Measurements from ENCODE around the gene ANKRD12. TPM values are rescaled to one million over a fixed set of nuclear protein-coding genes. Genes with fewer than 3 reads are reported as not detected.

Gene ANKRD12
- total RNA-seq, 1 experiment from 2014 or later, result 23.5 TPM

DNA sequence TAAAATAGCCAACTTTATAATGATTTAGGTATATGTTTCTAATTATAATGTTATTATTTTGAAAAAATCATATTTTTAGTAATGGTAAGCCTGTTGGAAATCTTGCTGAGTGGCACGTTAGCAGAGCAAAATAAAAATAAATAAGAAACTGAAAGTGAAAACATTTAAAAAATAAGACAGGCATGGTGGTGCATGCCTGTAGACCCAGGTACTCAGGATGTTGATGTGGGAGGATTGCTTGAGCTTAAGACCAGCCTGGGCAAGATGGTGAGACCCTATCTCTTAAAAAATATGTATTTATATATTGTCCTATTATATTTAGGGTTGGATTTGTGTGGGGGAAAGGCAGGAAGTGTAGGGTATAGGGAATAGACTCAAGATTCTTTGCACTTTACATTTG is 15.8 kb upstream of the ANKRD12 start:
- Histone ChIP-seq H3K4me2 (ENCODE audit: low read length) (no peak overlapping the region), H4K20me1 (ENCODE audit: insufficient read depth) (peaks cover 4% of the 10 kb centered on the region), H3K79me2 (ENCODE audit: insufficient read depth, low read length) (peaks cover 94% of the 10 kb centered on the region), H3K9me2 (ENCODE audit: insufficient read depth) (no peaks in the 10 kb centered on the region), H3K9ac (ENCODE audit: low read length) (no peak overlapping the region), H3K4me1 (ENCODE audit: control insufficient read depth in 1 of 2, insufficient read depth in 2 of 2, low read length in 2 of 2) (peaks cover 27 to 28% of the 10 kb centered on the region in 2 experiments), H3K9me3 (ENCODE audit: control insufficient read depth in 1 of 2, insufficient read depth in 1 of 2, low read depth in 1 of 2, low read length in 2 of 2) (no peaks in the 10 kb centered on the region), H3K27me3 (ENCODE audit: insufficient read depth, low read length) (no peaks in the 10 kb centered on the region), H3K4me3 (replicated peaks in 1 of 2; ENCODE audit: low read depth in 1 of 2, low read length in 2 of 2) (no peak overlapping the region), H3K27ac (ENCODE audit: low read depth, low read length) (no peak overlapping the region), H2AFZ (ENCODE audit: low read depth, low read length, poor library complexity, severe bottlenecking) (no peak overlapping the region), H3K36me3 (ENCODE audit: control insufficient read depth in 1 of 2, insufficient read depth in 2 of 2, low read length in 2 of 2) (peaks cover 32 to 38% of the 10 kb centered on the region in 2 experiments)
- BruUV-seq (replicated peaks), result no TSS peak
- ChIA-PET CTCF (no interaction called here), POLR2A (no interaction called here), RAD21 (ENCODE audit: low non-redundant PET in 1 of 2, low total read pairs in 2 of 2, uncharacterized antibody in 2 of 2, unreplicated experiment in 2 of 2) (no interaction called here)
- intact Hi-C loops (cut with micrococcal nuclease), result no loop called here
- ATAC-seq, result no peak
- TF ChIP-seq ELF1 (IDR thresholded peaks at IDR 0.05; ENCODE audit: borderline replicate concordance, low read depth), result no peak
- TF ChIP-seq ZNF274 (IDR thresholded peaks at IDR 0.05; ENCODE audit: low read depth, low read length), result no peak
- TF ChIP-seq EZH2 (IDR thresholded peaks at IDR 0.05), result no peak
- TF ChIP-seq POLR2AphosphoS5 (IDR thresholded peaks at IDR 0.05; ENCODE audit: low read depth, low read length), result no peak
- TF ChIP-seq TCF7L2 (IDR thresholded peaks at IDR 0.05; ENCODE audit: borderline replicate concordance, extremely low read depth, insufficient read depth, insufficient read length), result no peak
- TF ChIP-seq, protein P1, sequence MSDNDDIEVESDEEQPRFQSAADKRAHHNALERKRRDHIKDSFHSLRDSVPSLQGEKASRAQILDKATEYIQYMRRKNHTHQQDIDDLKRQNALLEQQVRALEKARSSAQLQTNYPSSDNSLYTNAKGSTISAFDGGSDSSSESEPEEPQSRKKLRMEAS (IDR thresholded peaks at IDR 0.05), result no peak
- TF ChIP-seq CBX3 (IDR thresholded peaks at IDR 0.05; ENCODE audit: low read depth), result no peak
- TF ChIP-seq EGR1 (IDR thresholded peaks at IDR 0.05; ENCODE audit: low read depth), result no peak
- TF ChIP-seq SP1 (IDR thresholded peaks at IDR 0.05; ENCODE audit: low read depth), result no peak
- DNase-seq (ENCODE audit: low read depth, low spot score), result no peak

DNA sequence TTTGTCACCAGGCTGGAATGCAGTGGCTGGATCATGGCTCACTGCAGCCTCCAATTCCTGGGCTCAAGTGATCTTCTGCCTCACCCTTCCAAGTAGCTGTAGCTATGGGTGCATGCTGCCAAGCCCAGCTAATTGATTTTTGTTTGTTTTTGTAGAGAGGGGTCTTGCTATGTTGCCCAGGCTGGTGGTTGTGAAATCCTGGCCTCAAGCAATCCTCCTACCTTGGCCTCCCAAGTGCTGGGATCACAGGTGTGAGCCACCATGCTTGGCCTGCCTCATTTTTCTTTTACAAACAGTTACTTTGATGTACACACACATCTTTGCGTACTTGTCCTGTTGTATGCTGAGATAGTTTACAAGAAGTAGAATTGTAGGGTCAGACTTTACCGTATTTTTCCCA is 13.1 kb upstream of the ANKRD12 start:
- H3K4me2 ChIP-seq (ENCODE audit: low read length), result no peak overlapping the region
- POLR2A ChIA-PET, result no interaction called here
- H2AFZ ChIP-seq (ENCODE audit: low read depth, low read length, poor library complexity, severe bottlenecking), result no peak overlapping the region
- CTCF ChIA-PET, result no interaction called here
- H3K4me1 ChIP-seq (ENCODE audit: control insufficient read depth in 1 of 2, insufficient read depth in 2 of 2, low read length in 2 of 2), result peaks cover under 1% of the 10 kb centered on the region in 2 experiments; a peak in 3 of 4 replicates
- DNase-seq (ENCODE audit: low read depth, low spot score), result no peak
- H3K9me2 ChIP-seq (ENCODE audit: insufficient read depth), result no peaks in the 10 kb centered on the region
- H4K20me1 ChIP-seq (ENCODE audit: insufficient read depth), result no peaks in the 10 kb centered on the region; the same call in none of the 2 replicates
- RAD21 ChIA-PET (ENCODE audit: low non-redundant PET in 1 of 2, low total read pairs in 2 of 2, uncharacterized antibody in 2 of 2, unreplicated experiment in 2 of 2), result no interaction called here
- no peak for TF ChIP-seq ZNF274 (IDR thresholded peaks at IDR 0.05; ENCODE audit: low read depth, low read length)
- no peak for TF ChIP-seq SRF (IDR thresholded peaks at IDR 0.05; ENCODE audit: low read depth)
- no peak for TF ChIP-seq TCF7L2 (IDR thresholded peaks at IDR 0.05; ENCODE audit: borderline replicate concordance, extremely low read depth, insufficient read depth, insufficient read length)
- no peak for TF ChIP-seq CBX3 (IDR thresholded peaks at IDR 0.05; ENCODE audit: low read depth)
- H3K27ac ChIP-seq (ENCODE audit: low read depth, low read length), result no peak overlapping the region
- H3K27me3 ChIP-seq (ENCODE audit: insufficient read depth, low read length), result no peaks in the 10 kb centered on the region
- no peak overlapping the region for H3K4me3 ChIP-seq (replicated peaks in 1 of 2; ENCODE audit: low read depth in 1 of 2, low read length in 2 of 2)
- intact Hi-C loops (cut with micrococcal nuclease), result no loop called here
- no TSS peak for BruUV-seq (replicated peaks)
- H3K79me2 ChIP-seq (ENCODE audit: insufficient read depth, low read length), result peaks cover 86% of the 10 kb centered on the region
- H3K36me3 ChIP-seq (ENCODE audit: control insufficient read depth in 1 of 2, insufficient read depth in 2 of 2, low read length in 2 of 2), result peaks cover 48 to 61% of the 10 kb centered on the region in 2 experiments
- ATAC-seq, result no peak
- no peaks in the 10 kb centered on the region for H3K9me3 ChIP-seq (ENCODE audit: control insufficient read depth in 1 of 2, insufficient read depth in 1 of 2, low read depth in 1 of 2, low read length in 2 of 2)
- no peak overlapping the region for H3K9ac ChIP-seq (ENCODE audit: low read length)
